Esophagus muscularis mucosa (tissue), 4 donors: ENCODE measurements around the gene SLC22A2.
"Not testable (repeated sequence)": the region's sequence is repeated elsewhere in the genome, so short reads cannot be mapped to it uniquely, and the experiment has no call there.

Source experiments
- EP300 ChIP-seq: sonication (generic); formaldehyde crosslinking; IDR thresholded peaks from one replicate; pipeline ENCODE4 v1.6.1; 2017; ENCODE audit warnings: antibody characterized with exemption
- POLR2A ChIP-seq: fragments of 450-650 bp; IDR thresholded peaks from one replicate; pipeline ENCODE4 v1.6.1; 2017; ENCODE audit warnings: antibody characterized with exemption, moderate library complexity, mild to moderate bottlenecking, low read depth
- TF ChIP-seq, protein P1 (sequence below), 3 experiments: fragments of 200-600 bp in 2 of 3; fragments of 450-650 bp in 1 of 3; sonication (generic) in 2 of 3; IDR thresholded peaks; one replicate each; pipeline ENCODE4 v1.5.1; 2017 to 2019; ENCODE audit warnings: antibody characterized with exemption in 3 of 3, mild to moderate bottlenecking in 2 of 3, moderate library complexity in 1 of 3

DNA sequence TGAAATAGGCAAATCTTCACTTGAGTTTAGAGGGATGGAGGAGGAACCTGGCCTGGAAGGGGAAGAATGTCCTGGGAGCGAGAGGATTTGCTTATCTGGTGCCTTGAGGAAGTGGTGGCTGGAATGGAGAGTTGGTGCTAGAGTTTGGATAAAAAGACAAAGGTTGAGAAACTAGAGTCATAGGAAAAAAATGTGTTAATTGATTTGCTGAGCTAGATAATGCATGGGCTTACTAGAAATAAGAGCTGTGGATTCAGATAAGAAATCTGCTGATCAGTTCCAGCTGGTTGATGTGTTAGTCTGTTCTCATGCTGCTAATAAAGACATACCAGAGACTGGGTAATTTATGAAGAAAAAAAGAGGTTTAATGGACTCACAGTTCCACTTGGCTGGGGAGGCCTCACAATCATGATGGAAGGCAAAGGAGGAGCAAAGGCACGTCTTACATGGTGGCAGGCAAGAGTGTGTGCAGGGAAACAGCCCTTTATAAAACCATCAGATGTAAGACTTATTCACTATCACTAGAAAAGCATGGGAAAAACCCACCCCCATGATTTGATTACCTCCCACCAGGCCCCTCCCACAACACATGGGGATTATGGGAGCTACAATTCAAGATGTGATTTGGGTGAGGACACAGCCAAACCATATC is 43.9 kb upstream of the SLC22A2 start:
- TF ChIP-seq, protein P1, sequence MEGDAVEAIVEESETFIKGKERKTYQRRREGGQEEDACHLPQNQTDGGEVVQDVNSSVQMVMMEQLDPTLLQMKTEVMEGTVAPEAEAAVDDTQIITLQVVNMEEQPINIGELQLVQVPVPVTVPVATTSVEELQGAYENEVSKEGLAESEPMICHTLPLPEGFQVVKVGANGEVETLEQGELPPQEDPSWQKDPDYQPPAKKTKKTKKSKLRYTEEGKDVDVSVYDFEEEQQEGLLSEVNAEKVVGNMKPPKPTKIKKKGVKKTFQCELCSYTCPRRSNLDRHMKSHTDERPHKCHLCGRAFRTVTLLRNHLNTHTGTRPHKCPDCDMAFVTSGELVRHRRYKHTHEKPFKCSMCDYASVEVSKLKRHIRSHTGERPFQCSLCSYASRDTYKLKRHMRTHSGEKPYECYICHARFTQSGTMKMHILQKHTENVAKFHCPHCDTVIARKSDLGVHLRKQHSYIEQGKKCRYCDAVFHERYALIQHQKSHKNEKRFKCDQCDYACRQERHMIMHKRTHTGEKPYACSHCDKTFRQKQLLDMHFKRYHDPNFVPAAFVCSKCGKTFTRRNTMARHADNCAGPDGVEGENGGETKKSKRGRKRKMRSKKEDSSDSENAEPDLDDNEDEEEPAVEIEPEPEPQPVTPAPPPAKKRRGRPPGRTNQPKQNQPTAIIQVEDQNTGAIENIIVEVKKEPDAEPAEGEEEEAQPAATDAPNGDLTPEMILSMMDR (IDR thresholded peaks at IDR 0.05): not testable (repeated sequence)
- not testable (repeated sequence) for TF ChIP-seq POLR2A, EP300
